Activated B cell treated with CpG ODN at 0.5 μM for 24 hours (primary cell): ENCODE measurements around the gene MKRN3. TPM values are rescaled to one million over a fixed set of nuclear protein-coding genes. Genes with fewer than 3 reads are reported as not detected.

Experiments
- ATAC-seq: fragments of 200-7000 bp; cut with Tn5 transposase; one replicate; pipeline ENCODE4 v1.10.0; 2021; ENCODE audit warnings: low read depth, mild to moderate bottlenecking, moderate library complexity
- CTCF ChIA-PET: fragments of 350-600 bp; sonication (Branson Sonifier 250); formaldehyde crosslinking; loops from one replicate; lab custom pipeline; 2021; ENCODE audit warnings: antibody characterized with exemption; lab: Charles Lee
- POLR2A ChIA-PET: fragments of 350-600 bp; sonication (Branson Sonifier 250); formaldehyde crosslinking; loops from one replicate; lab custom pipeline; 2021; ENCODE audit warnings: antibody characterized with exemption; lab: Charles Lee
- DNase-seq: peaks from one replicate; pipeline ENCODE4 v3.0.0; 2022
- H3K27ac Mint-ChIP-seq: one replicate; pipeline ENCODE4 v1.8.0; 2020; ENCODE audit warnings: mixed read lengths
- H3K27me3 Mint-ChIP-seq: one replicate; pipeline ENCODE4 v1.8.0; 2021; ENCODE audit warnings: mixed read lengths
- H3K36me3 Mint-ChIP-seq: one replicate; pipeline ENCODE4 v1.8.0; 2021; ENCODE audit warnings: low read depth, mixed read lengths
- H3K4me1 Mint-ChIP-seq: one replicate; pipeline ENCODE4 v1.8.0; 2021; ENCODE audit warnings: mixed read lengths
- H3K4me3 Mint-ChIP-seq: one replicate; pipeline ENCODE4 v1.8.0; 2020; ENCODE audit warnings: mild to moderate bottlenecking, mixed read lengths
- H3K9me3 Mint-ChIP-seq: one replicate; pipeline ENCODE4 v1.8.0; 2020; ENCODE audit warnings: mixed read lengths
- intact Hi-C: fragments of 100-400 bp; cut with micrococcal nuclease; formaldehyde crosslinking; loops from one replicate; pipeline ENCODE4 v1.15.1; 2024
- total RNA-seq: library from RNA; stranded (reverse); gene quantifications from 2 replicates; pipeline ENCODE4 v1.2.3, GENCODE V29; 2022
- TF ChIP-seq, protein P1 (sequence below): fragments of 200-600 bp; IDR thresholded peaks from one replicate; pipeline ENCODE4 v1.8.0; 2022; ENCODE audit warnings: antibody characterized with exemption, mild to moderate bottlenecking

The MKRN3 gene
- total RNA-seq, 1 donor from 2014 or later: 0.55 TPM

- ChIA-PET CTCF (no interaction called here), POLR2A (no interaction called here)
- DNase-seq (no peak), ATAC-seq (no peak)
- Mint-ChIP-seq H3K4me1 (no peaks in the 10 kb centered on the region), H3K4me3 (no peak overlapping the region), H3K27ac (no peak overlapping the region), H3K9me3 (no peaks in the 10 kb centered on the region), H3K36me3 (no peaks in the 10 kb centered on the region), H3K27me3 (no peaks in the 10 kb centered on the region)
- intact Hi-C loops: no loop called here
- TF ChIP-seq, protein P1, sequence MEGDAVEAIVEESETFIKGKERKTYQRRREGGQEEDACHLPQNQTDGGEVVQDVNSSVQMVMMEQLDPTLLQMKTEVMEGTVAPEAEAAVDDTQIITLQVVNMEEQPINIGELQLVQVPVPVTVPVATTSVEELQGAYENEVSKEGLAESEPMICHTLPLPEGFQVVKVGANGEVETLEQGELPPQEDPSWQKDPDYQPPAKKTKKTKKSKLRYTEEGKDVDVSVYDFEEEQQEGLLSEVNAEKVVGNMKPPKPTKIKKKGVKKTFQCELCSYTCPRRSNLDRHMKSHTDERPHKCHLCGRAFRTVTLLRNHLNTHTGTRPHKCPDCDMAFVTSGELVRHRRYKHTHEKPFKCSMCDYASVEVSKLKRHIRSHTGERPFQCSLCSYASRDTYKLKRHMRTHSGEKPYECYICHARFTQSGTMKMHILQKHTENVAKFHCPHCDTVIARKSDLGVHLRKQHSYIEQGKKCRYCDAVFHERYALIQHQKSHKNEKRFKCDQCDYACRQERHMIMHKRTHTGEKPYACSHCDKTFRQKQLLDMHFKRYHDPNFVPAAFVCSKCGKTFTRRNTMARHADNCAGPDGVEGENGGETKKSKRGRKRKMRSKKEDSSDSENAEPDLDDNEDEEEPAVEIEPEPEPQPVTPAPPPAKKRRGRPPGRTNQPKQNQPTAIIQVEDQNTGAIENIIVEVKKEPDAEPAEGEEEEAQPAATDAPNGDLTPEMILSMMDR: no peak
These were observed 2.4 kb downstream of the MKRN3 start for GRCh38 chr15:23567921-23568320.

DNA sequence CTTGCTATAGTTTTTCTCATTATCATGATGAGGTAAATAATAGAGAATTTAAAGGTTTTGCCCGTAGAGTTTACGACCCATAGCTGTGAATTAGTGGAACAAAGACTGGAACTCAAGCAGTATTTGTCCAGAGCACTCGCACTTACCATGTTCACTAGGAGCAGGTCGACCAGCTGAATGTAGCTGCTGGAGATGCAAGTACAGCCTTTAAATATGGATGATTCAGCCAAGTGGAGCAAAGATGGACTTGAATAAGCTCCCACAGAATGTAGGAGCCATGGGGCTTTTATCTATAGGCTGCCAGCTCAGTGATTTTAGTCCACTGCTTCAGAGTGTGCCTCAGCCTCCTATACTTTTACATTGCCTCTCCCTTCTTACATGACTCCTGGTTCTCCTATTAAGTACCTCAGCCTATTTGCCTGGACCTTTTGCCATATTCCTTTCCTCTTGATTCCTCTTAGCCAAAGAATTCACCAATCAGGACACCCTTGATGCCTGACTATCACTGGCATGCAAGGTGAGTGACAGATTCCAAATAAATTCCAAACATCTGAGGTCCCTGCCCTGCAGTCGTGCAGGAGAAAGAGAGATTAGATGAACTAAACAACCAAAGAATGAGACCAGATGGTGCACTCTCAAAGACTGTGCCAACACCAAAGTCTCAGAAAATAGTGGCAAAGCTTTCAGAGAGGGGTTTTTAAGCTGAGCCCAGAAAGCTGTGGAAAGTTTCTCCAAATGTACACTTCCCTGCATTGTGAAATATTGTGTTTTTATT lies 3.9 kb downstream of the MKRN3 start:
- no peak overlapping the region for H3K4me3 Mint-ChIP-seq
- POLR2A ChIA-PET: no interaction called here
- no peaks in the 10 kb centered on the region for H3K36me3 Mint-ChIP-seq
- H3K27ac Mint-ChIP-seq: no peak overlapping the region
- TF ChIP-seq, protein P1: no peak
- DNase-seq: no peak
- ATAC-seq: no peak
- intact Hi-C loops: no loop called here
- no peaks in the 10 kb centered on the region for H3K4me1 Mint-ChIP-seq
- CTCF ChIA-PET: interaction anchor here (0.6 kb wide), 1 partner anchor 158 kb away, joined by 3 read pairs; no protein-coding TSS in a partner anchor
- no peaks in the 10 kb centered on the region for H3K27me3 Mint-ChIP-seq
- H3K9me3 Mint-ChIP-seq: no peaks in the 10 kb centered on the region

DNA sequence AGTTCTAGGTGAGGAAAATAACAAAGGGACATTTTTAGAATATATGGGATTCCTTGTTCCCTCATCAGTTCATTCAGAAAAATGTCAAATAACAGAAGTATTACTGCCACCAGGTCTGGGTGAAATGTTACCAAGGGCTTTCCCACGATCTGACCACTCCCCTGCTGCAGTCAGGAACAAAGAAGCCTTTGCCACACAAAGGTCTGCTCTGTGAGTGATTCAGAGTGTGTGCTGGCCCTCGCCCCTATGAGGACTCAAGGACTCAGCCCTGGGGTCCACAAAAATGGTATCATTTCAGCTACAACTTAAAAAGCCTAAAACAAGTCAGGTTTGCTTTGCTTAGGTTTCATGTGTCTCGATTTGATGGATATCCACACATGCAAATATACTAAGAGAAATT lies 5.0 kb downstream of the MKRN3 start:
- ATAC-seq (no peak), DNase-seq (no peak)
- intact Hi-C loops: no loop called here
- no peaks in the 10 kb centered on the region for H3K36me3 Mint-ChIP-seq
- H3K4me3 Mint-ChIP-seq: no peak overlapping the region
- ChIA-PET CTCF (no interaction called here), POLR2A (no interaction called here)
- H3K4me1 Mint-ChIP-seq: no peaks in the 10 kb centered on the region
- no peaks in the 10 kb centered on the region for H3K27me3 Mint-ChIP-seq
- H3K27ac Mint-ChIP-seq: no peak overlapping the region
- TF ChIP-seq, protein P1: no peak
- no peaks in the 10 kb centered on the region for H3K9me3 Mint-ChIP-seq

DNA sequence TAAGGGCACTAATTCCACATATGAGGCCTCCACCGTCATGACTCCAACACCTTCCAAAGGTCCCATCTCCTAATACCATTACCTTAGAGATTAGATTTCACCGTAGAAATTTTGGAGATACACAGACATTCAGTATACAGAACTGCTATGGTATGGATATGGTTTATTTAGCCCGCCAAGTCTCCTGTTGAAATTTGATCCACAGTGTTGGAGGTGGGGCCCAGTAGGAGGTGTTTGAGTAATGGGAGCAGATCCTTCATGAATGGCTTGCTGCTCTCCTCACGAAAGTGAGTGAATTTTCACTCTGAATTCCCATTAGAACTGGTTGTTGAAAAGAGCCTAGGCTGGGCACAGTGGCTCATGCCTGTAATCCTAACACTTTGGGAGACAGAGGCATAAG lies 7.4 kb downstream of the MKRN3 start:
- H3K36me3 Mint-ChIP-seq: no peaks in the 10 kb centered on the region
- CTCF ChIA-PET: no interaction called here
- POLR2A ChIA-PET: no interaction called here
- no peaks in the 10 kb centered on the region for H3K4me1 Mint-ChIP-seq
- no peak for DNase-seq
- no peaks in the 10 kb centered on the region for H3K27me3 Mint-ChIP-seq
- H3K27ac Mint-ChIP-seq: no peak overlapping the region
- no peak overlapping the region for H3K4me3 Mint-ChIP-seq
- no peak for ATAC-seq
- no peaks in the 10 kb centered on the region for H3K9me3 Mint-ChIP-seq
- TF ChIP-seq, protein P1: no peak
- intact Hi-C loops: no loop called here

GRCh38 chr15:23574742-23575141 lies 9.3 kb downstream of the MKRN3 start:
- POLR2A ChIA-PET: no interaction called here
- Mint-ChIP-seq H3K4me3 (no peak overlapping the region), H3K9me3 (no peaks in the 10 kb centered on the region), H3K27ac (no peak overlapping the region), H3K4me1 (no peaks in the 10 kb centered on the region), H3K27me3 (no peaks in the 10 kb centered on the region), H3K36me3 (no peaks in the 10 kb centered on the region)
- DNase-seq (no peak), ATAC-seq (no peak)
- intact Hi-C loops: no loop called here
- TF ChIP-seq, protein P1: no peak
- CTCF ChIA-PET: no interaction called here
